ENCODE data around the gene EBLN2. TPM values are rescaled to one million over a fixed set of nuclear protein-coding genes. Genes with fewer than 3 reads are reported as not detected.
"Not testable (repeated sequence)": the region's sequence is repeated elsewhere in the genome, so short reads cannot be mapped to it uniquely, and the experiment has no call there.

The EBLN2 gene
- polyA plus RNA-seq, 10 donors: 1.3 to 6.5 (median 2.1) TPM

GRCh38 chr3:73056845-73057150, 4.7 kb upstream of the EBLN2 start:
- no peak for DNase-seq

GRCh38 chr3:73060302-73060723, 1.1 kb upstream of the EBLN2 start:
- peak in 2 of 3 donors; percentile 12 to 29 for DNase-seq

GRCh38 chr3:73066243-73066642, 4.8 kb downstream of the EBLN2 start:
- not testable (repeated sequence) for DNase-seq

DNA sequence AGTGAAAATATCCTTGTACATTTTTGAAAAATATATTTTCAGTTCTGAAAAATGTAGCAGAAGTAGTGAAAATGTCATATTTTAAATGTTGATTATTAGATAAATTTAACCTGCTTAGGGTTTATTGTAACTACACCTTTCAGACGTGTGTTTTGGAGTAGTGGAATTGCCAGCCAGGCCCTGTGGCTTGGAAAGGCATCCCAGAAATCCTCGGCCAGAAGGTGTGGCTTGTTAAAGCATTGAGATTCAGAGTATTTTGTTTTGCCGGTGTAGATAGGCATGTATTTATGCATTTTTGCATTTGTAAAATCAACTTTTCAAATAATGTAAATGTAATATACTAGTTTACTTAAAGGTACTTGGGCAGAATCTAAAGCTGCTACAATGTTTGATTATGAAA, 7.0 kb downstream of the EBLN2 start:
- no peak for DNase-seq

- no peak for DNase-seq
These were observed 7.7 kb downstream of the EBLN2 start for GRCh38 chr3:73069187-73069586.

- DNase-seq: no peak
These were observed 8.5 kb downstream of the EBLN2 start for GRCh38 chr3:73069775-73070444.

DNA sequence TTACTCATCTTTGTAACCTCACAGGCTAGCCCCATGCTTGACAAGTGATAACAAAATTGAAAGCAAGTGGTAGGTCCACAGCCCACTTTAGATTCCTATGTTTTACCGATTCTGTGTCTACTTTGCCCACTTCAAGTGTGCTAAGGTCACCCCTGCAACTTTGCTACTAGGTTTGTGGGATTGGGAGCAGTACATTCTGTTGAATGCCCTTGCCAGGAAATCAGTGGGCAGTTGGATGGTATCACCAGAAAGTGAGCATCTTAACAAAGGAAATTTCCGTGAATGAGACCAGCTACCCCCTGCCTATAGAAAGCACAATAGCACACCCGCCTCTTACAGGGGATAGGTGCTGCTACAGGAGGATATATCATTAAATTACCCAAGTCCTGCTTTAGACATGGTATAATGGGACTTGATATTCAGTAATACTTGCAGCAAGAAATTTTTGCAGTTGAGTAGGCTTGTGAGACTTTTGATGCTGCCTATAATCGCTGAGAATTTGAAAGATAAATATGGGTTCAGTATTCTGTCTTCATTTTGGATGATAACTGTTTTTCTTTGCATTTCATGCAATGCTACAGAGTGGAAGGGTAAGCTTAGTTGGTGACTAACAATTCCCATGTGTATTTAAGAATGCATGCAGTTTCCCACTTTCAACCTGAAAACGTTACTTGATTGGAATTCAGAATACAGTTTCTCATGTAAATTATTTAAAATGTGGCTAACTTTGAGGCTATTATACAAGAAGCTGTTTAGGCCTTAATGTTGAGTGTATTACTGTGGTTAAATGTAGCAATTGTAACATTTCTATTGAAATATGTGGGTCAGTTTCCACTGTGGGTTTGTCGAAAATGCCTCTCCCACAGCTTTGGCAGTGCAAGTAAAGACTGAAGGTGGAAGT, 9.5 kb downstream of the EBLN2 start:
- peak in 1 of 3 donors; percentile 79 for DNase-seq

DNA sequence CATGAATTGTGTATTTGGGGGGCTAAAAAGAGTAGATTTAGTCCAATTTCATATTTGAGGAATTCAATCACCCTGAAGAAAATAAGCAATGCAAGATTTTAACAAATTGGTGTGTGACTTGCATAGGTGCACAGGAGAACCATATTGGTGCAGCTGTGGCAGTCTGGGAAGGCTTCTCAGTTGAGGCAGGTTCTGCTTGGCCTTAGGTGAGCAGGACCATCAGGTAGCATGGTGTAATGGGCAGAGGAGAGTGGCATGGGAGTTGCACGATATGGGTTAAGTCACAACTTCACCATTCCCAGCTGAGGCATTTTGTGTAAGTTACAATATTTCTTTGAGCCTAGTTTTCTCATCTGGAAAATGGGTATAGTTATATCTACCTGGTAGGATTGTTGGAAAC, 10.5 kb downstream of the EBLN2 start:
- no peak for DNase-seq

- no peak for DNase-seq
These were observed 11.2 kb downstream of the EBLN2 start for GRCh38 chr3:73072634-73073033.

DNA sequence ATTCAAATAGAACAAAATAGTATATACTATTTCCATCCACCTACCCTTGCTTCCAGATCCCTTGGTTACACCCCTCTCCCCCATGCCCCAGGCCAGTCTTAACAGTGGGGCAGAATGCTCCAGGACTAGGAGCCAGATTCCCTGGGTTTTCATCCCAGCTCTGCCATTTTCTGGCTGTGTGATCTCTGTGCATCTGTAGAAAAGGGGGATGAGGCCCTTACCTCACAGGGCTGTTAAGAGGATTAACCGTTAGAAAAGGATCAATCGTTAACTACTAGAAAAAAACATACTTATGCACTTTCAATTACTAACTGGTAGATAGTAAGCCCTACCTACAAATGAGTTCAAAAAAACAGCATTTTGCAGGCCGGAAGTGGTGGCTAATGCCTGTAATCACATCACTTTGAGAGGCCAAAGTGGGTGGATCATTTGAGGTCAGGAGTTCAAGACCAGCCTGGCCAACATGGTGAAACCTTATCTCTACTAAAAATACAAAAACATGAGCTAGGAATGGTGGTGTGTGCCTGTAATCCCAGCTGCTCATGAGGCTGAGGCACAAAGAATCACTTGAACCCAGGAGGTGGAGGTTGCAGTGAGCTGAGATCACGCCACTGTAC, 11.7 kb downstream of the EBLN2 start:
- no peak for DNase-seq

- peak in 1 of 3 donors; percentile 9 for DNase-seq
These were observed 13.3 kb downstream of the EBLN2 start for GRCh38 chr3:73074781-73075180.

DNA sequence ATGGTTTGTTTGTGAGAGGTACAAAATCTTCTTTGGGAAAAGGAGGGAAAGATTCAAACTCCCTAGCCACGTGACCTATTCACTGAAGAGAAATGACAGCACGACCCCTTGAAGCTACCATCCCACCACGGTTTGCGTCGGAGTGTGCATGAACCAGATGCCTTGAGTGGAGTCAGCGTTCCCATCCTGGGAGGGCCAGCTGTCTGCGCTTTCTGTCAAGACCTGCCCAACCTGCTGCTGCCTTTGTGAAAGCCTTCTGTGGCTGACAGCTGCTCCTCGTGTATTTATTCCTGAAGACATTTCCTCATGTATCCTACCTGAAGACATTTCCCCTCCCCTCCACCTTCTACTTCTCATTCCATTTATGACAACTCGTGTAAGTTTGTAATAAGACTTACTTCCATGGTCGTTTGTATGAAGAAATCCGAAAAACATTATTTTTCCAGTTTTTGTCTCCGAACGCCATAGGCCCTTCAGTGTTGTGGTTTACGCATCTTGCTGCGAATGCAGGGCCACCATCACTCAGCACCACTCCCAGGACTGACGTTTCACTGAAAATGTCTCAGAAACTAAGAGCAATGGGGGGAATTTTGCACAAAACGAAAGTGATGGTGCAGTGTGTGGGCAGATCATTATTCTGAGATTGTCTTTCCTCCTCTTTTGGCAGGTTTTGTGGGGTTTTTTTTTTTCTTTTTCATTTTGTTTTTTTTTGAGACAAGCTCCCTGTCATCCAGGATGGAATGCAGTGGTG, 18.9 kb downstream of the EBLN2 start:
- no peak for DNase-seq

GRCh38 chr3:73081140-73081539, 19.7 kb downstream of the EBLN2 start:
- DNase-seq: no peak

DNA sequence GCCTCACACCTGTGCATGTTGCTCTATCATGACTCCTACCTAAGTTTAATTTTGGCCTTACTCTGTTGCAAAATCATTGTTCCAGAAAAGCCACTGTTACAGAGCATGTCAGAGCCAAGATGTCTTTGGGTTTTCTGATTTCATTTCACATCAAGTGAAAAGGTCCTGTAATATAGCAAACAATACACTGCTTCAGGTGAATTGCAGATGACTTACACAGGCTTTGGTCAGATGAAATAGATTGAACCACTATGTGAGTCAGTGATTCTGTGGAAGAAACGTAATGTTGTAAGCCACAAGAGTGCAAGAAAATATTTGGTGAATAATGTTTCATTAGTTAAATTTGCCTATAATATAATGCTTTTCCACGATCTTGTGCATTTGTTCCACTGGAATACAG, 22.7 kb downstream of the EBLN2 start:
- DNase-seq: no peak

DNA sequence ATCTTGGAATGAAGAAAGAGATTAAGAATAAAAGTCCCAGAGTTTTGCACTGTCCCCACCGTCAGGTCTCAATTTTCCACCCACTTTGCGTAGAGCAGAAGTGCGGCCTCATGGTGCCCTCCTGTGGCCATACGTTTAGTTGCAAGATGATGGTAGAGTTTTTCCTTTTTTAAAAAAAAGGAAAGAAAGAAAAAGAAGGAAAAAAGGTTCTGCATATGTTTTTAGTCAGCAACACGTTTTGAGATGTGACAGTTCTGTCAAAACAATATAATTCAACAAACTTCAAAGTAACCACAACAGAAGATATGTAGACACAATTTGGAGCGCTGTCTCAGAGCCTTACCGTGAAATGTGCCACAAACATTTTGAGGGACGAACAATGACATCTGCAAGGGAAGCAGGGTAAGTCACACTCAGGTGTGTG, 24.6 kb downstream of the EBLN2 start:
- peak; percentile 36 to 74 (median 55) for DNase-seq

GRCh38 chr3:73094129-73094528, 32.7 kb downstream of the EBLN2 start:
- DNase-seq: no peak

DNA sequence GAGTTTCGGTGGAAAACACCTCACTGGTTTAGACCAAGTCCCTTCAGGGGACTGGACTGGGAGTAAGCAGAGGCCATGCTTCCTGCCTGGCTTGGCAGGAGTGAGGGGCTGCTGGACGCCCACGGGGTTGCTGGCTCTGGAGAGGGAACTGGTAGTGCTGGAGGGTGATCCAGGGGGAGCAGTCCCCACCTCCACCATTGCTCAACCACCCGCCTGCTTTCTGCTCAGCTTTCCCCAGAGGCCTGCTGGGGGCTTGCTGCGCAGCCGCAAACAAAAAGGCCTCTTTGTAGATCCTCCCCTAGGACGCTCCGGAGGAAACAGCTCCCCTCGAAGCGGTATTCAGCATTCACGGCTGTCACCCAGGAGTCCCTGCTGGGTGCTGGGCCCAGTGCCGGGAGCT, 33.5 kb downstream of the EBLN2 start:
- no peak for DNase-seq

- no peak for DNase-seq
These were observed 34.7 kb downstream of the EBLN2 start for GRCh38 chr3:73096169-73096568.

DNA sequence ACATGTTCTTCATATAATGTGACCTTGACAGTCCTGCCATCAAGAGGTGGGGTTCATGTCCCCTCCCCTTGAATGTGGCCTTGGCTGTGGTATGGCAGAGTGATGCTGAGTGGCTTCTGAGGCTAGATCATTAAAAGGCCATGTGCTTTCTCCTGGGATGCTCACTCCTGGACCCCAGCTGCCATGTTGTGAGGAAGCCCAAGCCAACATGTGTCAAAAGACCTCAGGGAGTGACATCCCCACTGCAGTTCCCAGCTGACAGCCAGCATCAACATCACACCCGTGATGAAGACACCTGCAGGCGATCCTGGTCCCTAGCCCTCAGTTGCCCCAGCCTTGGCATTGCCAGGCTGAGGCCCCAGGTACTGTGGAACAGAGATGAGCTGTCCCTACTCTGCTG, 36.6 kb downstream of the EBLN2 start:
- no peak for DNase-seq

- DNase-seq: no peak
These were observed 37.4 kb downstream of the EBLN2 start for GRCh38 chr3:73098873-73099272.

DNA sequence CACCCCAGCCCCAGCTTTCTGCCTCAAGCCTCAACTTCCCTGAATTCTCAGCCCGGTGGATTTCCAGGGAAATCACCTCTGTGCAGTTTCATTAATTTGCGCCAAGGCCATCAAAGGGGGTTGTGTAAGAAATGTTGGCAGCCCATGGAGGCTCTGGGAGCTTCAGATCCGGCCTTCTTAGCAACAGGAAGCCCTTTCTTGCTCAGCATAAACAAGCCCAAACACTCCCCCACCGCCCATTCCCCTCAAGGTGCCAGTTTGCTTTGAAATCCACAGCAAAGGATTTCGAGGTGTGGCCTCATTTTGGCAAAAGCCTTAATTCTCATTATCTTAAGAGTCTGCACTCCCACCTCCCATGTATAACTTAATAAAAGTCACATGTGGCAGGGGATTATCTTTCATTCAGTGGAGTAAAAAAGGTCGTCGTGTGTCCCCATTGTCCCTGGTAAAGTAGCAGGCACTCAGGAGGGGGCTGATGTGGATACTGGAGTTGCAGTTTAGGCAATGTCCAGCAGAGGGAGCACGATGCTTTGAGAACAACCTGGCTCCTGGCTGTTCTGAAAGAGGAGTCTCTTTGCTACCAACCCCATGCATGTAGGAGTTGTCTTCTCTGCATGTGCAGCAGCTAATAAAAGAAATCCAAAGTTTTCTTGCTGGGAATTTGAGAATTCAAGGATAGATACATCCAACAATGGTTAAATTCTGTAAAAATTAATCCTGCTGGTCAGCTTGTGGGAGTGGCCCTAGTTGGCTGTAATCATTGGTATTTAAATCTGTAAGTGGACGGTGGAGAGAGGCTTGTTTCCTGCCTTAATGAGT, 39.5 kb downstream of the EBLN2 start:
- peak; percentile 81 to 93 (median 88) for DNase-seq

Measured in muscle of back (tissue), 11 donors.